ENCODE measurements around the gene SIPA1. TPM values are rescaled to one million over a fixed set of nuclear protein-coding genes. Genes with fewer than 3 reads are reported as not detected.

Gene SIPA1, protein sequence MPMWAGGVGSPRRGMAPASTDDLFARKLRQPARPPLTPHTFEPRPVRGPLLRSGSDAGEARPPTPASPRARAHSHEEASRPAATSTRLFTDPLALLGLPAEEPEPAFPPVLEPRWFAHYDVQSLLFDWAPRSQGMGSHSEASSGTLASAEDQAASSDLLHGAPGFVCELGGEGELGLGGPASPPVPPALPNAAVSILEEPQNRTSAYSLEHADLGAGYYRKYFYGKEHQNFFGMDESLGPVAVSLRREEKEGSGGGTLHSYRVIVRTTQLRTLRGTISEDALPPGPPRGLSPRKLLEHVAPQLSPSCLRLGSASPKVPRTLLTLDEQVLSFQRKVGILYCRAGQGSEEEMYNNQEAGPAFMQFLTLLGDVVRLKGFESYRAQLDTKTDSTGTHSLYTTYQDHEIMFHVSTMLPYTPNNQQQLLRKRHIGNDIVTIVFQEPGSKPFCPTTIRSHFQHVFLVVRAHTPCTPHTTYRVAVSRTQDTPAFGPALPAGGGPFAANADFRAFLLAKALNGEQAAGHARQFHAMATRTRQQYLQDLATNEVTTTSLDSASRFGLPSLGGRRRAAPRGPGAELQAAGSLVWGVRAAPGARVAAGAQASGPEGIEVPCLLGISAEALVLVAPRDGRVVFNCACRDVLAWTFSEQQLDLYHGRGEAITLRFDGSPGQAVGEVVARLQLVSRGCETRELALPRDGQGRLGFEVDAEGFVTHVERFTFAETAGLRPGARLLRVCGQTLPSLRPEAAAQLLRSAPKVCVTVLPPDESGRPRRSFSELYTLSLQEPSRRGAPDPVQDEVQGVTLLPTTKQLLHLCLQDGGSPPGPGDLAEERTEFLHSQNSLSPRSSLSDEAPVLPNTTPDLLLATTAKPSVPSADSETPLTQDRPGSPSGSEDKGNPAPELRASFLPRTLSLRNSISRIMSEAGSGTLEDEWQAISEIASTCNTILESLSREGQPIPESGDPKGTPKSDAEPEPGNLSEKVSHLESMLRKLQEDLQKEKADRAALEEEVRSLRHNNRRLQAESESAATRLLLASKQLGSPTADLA
- 128 and 135 TPM in 2 replicates for total RNA-seq

DNA sequence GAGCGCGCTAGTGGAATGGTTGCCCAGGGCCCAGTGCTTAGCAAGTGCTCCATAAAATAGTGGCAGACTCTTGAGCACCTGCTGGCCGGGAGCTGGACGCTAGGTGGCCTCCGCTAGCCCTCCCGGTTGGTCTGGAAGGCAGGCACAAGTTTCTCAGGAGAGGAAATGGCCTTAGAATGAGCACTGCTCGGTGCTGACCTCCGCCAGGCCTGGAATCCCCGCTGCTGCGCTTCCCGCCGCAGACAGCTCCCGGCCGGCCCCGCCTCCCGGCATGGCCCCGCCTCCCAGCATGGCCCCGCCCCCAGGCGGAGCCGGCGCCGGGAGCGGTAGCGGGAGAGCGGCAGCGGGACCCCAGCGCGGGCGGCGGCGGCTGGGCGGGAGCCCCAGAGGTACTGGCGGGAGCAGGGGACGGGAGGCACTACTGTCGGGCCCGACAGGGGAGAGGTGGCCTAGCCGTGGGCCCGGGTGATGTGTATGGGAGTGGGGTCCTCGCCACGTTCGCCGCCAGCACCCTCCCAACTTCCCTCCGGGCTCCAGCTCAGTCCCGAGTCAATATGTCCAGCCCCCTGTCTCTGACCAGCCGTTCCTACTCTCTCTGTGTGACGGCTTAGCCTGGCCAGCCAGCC lies at the start of gene SIPA1:
TSS of gene SIPA1 (plus strand) at position 308 of the 626 bp plus-strand sequence. CDS start 2,821 bp downstream, outside the sequence.
- Mint-ChIP-seq H3K9me3 (no peaks in the 10 kb centered on the region), H3K27ac (peak within 1 kb of the TSS; percentile 88), H3K36me3 (ENCODE audit: low read depth) (peaks cover 44% of the 10 kb centered on the region), H3K4me1 (ENCODE audit: low read depth) (peaks cover 32% of the 10 kb centered on the region), H3K27me3 (ENCODE audit: low read depth) (no peaks in the 10 kb centered on the region), H3K4me3 (ENCODE audit: low read depth) (peak within 1 kb of the TSS; percentile 95)
- DNase-seq (ENCODE audit: low spot score), result peak; percentile 68
- intact Hi-C loops (cut with micrococcal nuclease), result no loop called here

DNA sequence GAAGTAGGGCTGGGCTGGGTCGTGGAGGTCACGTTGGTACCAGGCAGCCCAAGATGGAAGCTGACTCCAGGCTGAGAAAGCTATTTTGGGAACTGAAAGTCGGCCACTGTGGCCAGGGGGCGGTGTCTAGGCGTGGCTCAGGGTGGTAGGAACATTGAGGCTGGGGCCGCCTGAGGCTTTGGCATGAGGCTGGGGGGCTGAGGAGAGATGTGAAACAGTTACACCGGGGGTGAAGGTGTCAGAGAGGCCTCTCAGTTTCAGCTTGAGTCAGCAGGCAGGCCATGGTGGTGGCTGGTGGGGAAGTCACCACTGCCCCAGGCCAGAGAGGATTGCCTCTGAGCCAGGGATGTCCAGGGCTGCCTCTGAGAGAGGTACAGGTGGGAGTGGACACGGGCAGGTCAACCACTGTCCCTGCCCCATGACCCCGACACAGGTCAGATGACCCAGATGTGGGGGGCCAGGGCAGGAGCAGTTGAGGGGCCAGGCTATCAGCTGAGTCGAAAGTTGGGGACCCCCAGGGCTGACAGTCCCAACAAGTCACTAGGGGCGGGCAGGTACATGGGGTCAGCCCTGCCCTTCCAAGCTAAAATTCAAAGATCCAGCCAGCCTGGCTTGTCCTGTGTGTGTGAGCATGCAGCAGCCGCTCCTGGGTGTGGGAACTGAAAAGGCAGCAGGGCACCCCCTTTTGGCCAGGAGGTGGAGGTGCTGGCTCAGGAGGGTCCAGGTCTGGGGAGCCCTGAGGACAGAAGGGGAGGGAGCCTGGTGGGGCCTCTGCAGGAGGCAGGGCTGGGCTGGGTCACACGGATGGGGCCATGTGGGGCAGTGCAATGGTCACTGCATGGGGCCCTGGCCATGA lies 49.5 kb upstream of the SIPA1 start:
- Mint-ChIP-seq H3K27ac (peak overlapping the region; percentile 93), H3K9me3 (no peaks in the 10 kb centered on the region), H3K36me3 (ENCODE audit: low read depth) (peaks cover 56% of the 10 kb centered on the region), H3K4me1 (ENCODE audit: low read depth) (peaks cover 37% of the 10 kb centered on the region), H3K27me3 (ENCODE audit: low read depth) (no peaks in the 10 kb centered on the region), H3K4me3 (ENCODE audit: low read depth) (peak overlapping the region; percentile 69)
- intact Hi-C loops (cut with micrococcal nuclease), result loop anchor here (1.0 to 2.0 kb wide), 3 partner anchors 14 to 48 kb away; partner anchors contain the start of genes MAP3K11 and PCNX3
- DNase-seq (ENCODE audit: low spot score), result peak; percentile 70

DNA sequence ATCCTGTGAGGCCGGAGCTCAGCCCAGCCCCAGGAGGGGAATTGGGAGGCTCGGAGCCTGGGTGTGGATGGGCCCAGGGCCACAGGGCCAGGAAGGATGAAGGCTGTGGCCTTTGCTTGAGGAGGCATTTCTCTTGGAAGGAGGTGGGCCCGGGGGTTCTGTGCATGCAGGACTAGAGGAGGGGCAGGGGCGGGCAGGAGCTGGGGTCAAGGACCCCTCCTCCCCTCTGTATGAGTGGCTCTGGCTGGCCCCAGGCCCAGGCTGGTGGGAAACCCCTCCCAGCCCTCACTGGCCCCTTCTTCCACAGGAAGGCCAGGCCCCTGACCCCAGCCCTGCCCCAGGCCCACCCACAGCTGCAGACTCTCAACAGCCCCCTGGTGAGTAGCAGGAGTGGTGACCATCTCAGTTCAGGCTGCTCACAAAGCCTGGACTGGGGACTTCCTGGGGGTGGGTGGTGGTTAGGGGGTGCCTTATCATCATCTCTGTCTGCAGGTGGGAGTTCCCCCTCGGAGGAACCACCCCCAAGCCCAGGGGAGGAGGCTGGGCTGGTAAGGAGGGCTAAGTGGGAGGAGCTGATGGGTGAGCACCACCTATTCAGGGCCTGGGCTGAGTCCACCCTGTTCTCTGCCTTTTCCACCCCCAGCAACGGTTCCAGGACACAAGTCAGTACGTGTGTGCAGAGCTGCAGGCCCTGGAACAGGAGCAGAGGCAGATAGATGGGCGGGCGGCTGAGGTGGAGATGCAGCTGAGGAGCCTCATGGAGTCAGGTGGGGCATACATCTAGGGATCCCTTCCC lies 48.3 kb upstream of the SIPA1 start:
- H3K9me3 Mint-ChIP-seq, result no peaks in the 10 kb centered on the region
- peaks cover 34% of the 10 kb centered on the region for H3K4me1 Mint-ChIP-seq (ENCODE audit: low read depth)
- no peak overlapping the region for H3K4me3 Mint-ChIP-seq (ENCODE audit: low read depth)
- no peak for DNase-seq (ENCODE audit: low spot score)
- peak overlapping the region; percentile 93 for H3K27ac Mint-ChIP-seq
- intact Hi-C loops (cut with micrococcal nuclease), result loop anchor here (2.0 kb wide), 2 partner anchors 25 to 49 kb away; partner anchors contain the start of genes MAP3K11 and PCNX3
- H3K27me3 Mint-ChIP-seq (ENCODE audit: low read depth), result no peaks in the 10 kb centered on the region
- peaks cover 55% of the 10 kb centered on the region for H3K36me3 Mint-ChIP-seq (ENCODE audit: low read depth)

DNA sequence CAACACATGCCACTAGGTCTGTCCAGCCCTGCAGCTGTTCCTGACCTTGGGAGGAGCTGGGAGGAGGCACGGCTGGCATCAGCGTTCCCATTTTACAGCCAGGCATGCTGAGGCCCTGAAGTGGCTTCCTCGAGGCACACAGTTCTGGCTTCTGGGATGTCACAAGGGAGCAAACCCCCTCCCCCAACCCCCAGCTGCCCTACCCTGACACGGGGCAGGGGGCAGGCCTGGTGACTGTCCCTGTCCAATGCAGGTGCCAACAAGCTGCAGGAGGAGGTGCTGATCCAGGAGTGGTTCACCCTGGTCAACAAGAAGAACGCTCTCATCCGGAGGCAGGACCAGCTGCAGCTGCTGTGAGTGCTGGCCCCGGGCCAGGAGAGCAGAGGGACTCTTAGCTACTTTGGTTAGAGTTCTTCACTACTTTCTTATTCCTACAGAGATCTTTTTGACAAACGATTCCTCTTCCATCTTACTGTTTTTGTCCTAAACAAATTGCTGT lies 47.6 kb upstream of the SIPA1 start:
- H3K9me3 Mint-ChIP-seq, result no peaks in the 10 kb centered on the region
- intact Hi-C loops (cut with micrococcal nuclease), result no loop called here
- peaks cover 54% of the 10 kb centered on the region for H3K36me3 Mint-ChIP-seq (ENCODE audit: low read depth)
- H3K27ac Mint-ChIP-seq, result peak overlapping the region; percentile 35
- no peaks in the 10 kb centered on the region for H3K27me3 Mint-ChIP-seq (ENCODE audit: low read depth)
- DNase-seq (ENCODE audit: low spot score), result no peak
- H3K4me3 Mint-ChIP-seq (ENCODE audit: low read depth), result no peak overlapping the region
- peaks cover 38% of the 10 kb centered on the region for H3K4me1 Mint-ChIP-seq (ENCODE audit: low read depth)

DNA sequence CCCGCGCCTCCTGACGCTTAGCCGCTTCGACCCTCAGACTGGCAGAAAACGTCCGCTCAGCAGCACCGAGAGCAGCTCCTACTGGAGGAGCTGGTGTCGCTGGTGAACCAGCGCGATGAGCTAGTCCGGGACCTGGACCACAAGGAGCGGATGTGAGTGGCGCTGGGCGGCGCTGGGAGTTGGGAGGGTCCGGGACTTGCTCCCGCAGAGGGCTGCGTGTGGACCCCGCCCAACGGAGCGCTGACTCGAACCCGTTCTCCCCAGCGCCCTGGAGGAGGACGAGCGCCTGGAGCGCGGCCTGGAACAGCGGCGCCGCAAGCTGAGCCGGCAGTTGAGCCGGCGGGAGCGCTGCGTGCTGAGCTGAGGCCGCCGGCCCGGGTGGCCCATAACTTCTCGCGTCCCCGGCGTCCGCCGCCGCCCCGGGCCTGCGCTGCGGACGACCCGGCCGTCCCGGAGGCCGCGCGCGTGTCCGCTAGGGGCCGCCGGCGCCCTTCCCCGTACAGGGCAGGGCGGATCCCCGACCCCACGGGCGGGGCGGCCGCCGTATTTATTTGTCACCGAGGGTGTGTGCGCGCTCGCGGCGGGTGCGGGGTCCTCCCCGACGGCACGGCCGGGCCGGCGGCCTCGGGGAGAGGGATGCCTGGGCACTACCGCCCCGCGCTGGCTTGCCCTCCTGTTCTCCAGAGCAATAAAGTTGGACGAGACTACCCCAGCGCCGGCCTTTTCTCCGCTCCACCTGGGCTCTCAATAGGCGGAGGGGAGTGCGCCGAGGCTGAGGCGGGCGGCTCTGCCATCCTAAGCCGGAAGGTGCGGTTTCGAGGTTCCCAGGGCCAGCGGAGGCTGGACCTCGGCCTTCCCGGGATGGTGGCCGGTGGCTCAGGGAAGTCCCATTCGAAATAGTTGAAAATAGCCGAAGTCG lies 45.7 kb upstream of the SIPA1 start:
- no peaks in the 10 kb centered on the region for H3K9me3 Mint-ChIP-seq
- H3K27me3 Mint-ChIP-seq (ENCODE audit: low read depth), result no peaks in the 10 kb centered on the region
- H3K4me1 Mint-ChIP-seq (ENCODE audit: low read depth), result peaks cover 34% of the 10 kb centered on the region
- H3K36me3 Mint-ChIP-seq (ENCODE audit: low read depth), result peaks cover 47% of the 10 kb centered on the region
- intact Hi-C loops (cut with micrococcal nuclease), result no loop called here
- H3K4me3 Mint-ChIP-seq (ENCODE audit: low read depth), result no peak overlapping the region
- DNase-seq (ENCODE audit: low spot score), result no peak
- H3K27ac Mint-ChIP-seq, result no peak overlapping the region

DNA sequence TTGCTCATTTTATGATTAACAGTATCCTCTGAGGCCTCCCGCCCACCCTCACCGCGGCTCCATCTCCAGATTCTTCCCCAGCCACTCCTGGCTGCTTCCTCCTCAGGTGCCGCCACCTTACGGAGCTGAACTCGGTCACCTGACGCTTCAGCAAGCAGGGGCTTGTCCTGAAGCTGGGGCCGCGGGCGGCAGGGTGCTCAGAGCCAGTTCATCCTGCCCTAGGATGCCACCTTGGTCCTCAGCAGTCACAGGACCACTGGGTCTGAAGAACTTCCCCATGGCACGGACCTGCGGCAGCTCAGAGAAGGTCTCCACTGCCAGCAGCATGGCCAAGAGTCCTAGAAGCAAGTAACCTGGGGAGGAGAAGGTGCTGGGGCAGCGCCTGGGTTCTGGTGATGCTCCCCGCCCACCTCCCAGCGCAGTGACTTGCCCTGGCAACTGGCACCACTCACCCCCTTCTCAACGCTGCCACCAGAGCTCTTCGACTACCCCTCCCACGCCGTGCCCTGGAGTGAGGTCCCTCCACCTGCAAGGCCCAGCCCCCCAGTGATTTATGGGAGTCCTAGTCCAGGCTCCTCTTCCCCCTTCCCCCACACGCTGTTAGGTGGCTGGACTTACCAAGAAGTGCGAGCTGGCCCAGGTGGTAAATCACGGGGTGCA lies 44.9 kb upstream of the SIPA1 start:
- Mint-ChIP-seq H3K4me1 (ENCODE audit: low read depth) (peaks cover 26% of the 10 kb centered on the region), H3K27me3 (ENCODE audit: low read depth) (no peaks in the 10 kb centered on the region), H3K36me3 (ENCODE audit: low read depth) (peaks cover 46% of the 10 kb centered on the region), H3K9me3 (no peaks in the 10 kb centered on the region), H3K27ac (no peak overlapping the region), H3K4me3 (ENCODE audit: low read depth) (no peak overlapping the region)
- intact Hi-C loops (cut with micrococcal nuclease), result no loop called here
- DNase-seq (ENCODE audit: low spot score), result no peak

DNA sequence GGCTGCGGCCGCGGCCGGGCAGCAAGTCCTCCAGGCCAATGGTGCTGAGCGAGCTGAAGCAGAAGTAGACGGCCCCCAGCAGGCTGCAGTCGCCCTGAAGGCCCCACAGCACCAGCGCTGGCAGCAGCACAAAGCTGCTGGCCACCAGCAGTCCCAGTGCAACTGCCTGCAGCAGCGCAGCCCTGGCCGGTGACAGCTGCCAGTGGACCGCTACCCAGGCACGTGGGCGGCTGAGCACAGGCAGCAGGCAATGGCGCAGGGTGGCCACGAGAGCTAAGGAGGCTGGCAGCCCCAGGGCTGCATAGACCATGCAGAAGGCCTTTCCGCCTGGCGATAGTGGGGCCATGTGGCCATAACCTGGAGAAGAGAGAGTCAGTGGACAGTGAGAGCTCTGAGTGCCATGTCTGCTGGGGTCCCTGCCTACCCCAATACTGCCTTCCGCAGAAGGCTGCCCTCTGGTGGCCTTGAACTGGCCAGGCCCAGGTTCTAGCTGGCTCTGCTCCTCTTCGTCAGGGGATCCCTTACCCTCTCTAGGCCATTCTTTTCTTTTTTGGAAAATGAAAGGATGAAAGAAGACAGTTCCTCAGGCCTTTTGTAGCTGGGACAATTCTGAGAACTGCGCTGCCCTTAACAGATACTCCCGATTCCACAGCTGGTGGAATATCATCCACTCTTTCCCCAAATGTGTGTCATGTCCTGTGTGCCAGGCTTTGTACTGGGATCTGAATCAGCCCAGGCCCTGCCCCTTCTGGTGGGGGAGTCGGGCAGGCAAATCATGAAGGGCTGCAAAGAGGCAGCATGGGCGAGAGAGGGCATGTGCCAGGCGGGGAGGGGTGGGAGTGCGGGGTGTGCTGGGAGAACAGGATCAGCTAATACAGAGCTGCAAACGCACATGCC lies 44.1 kb upstream of the SIPA1 start:
- H3K36me3 Mint-ChIP-seq (ENCODE audit: low read depth), result peaks cover 46% of the 10 kb centered on the region
- H3K27ac Mint-ChIP-seq, result no peak overlapping the region

DNA sequence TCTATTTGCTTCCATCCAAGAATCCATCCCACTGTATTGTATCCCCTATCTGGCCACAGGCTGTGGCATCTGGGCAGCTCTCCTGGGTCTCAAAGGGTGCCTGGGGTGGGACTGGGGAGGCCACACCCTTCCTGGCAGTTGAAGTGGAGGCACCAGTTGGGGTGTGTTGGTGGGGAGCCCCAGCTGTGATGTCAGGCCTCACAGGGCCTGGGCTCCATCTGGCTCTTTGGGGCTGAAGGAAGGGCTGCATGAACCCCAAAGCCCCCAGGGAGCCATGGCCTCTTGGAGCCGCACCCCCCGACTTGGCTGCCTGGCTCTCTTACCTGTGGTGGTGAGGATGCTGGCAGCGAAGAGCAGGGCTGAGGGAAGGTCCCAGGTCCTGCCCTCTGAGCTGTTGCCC lies 42.8 kb upstream of the SIPA1 start:
- no peaks in the 10 kb centered on the region for H3K9me3 Mint-ChIP-seq
- peaks cover 42% of the 10 kb centered on the region for H3K36me3 Mint-ChIP-seq (ENCODE audit: low read depth)
- H3K27ac Mint-ChIP-seq, result peak overlapping the region; percentile 19
- H3K4me1 Mint-ChIP-seq (ENCODE audit: low read depth), result peaks cover 13% of the 10 kb centered on the region
- no peaks in the 10 kb centered on the region for H3K27me3 Mint-ChIP-seq (ENCODE audit: low read depth)
- DNase-seq (ENCODE audit: low spot score), result no peak
- H3K4me3 Mint-ChIP-seq (ENCODE audit: low read depth), result no peak overlapping the region
- intact Hi-C loops (cut with micrococcal nuclease), result no loop called here

More for the DNA sequence above, 44.1 kb upstream of the SIPA1 start:
- Mint-ChIP-seq H3K27me3 (ENCODE audit: low read depth) (no peaks in the 10 kb centered on the region), H3K4me3 (ENCODE audit: low read depth) (no peak overlapping the region), H3K4me1 (ENCODE audit: low read depth) (peaks cover 19% of the 10 kb centered on the region), H3K9me3 (no peaks in the 10 kb centered on the region)
- no peak for DNase-seq (ENCODE audit: low spot score)
- intact Hi-C loops (cut with micrococcal nuclease), result no loop called here

DNA sequence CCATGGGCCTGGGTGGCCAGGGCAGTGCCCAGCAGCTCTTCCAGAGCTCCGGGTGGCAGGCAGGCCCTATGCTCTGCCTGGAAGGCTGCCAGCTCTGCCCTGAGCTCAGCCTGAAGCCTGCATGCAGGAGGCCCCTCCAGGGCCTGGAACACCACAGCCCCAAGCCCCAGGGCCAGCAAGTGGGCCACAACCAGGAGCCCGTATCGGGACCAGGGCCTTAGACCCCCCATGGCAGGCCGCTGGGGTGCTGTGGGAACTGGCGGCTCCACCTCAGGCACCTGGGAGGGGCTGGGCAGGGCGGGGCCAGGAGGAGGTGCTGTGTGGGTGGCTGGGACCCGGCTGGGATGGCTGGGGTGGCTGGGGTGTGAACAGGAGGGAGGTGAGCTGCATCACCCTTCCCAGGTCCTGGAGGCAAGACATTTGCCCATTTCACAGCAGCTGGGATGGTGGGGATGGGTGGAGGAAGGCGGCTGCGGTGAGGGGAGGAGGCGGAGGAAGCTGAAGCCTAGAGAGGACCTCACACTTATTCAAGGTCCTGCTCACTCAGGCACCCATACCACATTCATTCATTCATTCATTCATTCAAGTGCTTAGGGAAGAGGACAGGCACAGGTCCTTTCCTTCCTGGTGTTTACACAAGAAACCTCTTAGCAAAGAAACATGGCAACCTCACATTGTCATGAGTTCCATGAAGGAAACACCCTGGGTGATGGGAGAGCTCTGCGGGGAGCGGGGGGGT lies 42.2 kb upstream of the SIPA1 start, which contains the start of gene KCNK7:
TSS of gene KCNK7 (minus strand) at position 258 of the 739 bp plus-strand sequence. CDS start at position 230, 28 bp downstream.
- DNase-seq (ENCODE audit: low spot score), result no peak
- no peaks in the 10 kb centered on the region for H3K27me3 Mint-ChIP-seq (ENCODE audit: low read depth)
- H3K9me3 Mint-ChIP-seq, result no peaks in the 10 kb centered on the region
- intact Hi-C loops (cut with micrococcal nuclease), result no loop called here
- H3K36me3 Mint-ChIP-seq (ENCODE audit: low read depth), result peaks cover 38% of the 10 kb centered on the region
- peaks cover 10% of the 10 kb centered on the region for H3K4me1 Mint-ChIP-seq (ENCODE audit: low read depth)
- H3K4me3 Mint-ChIP-seq (ENCODE audit: low read depth), result no peak within 1 kb of the TSS
- H3K27ac Mint-ChIP-seq, result peak within 1 kb of the TSS; percentile 19
